Adipose tissue (tissue), 3 donors: Measurements from ENCODE around the gene RPL9. TPM values are rescaled to one million over a fixed set of nuclear protein-coding genes. Genes with fewer than 3 reads are reported as not detected.
"Not testable (repeated sequence)": the region's sequence is repeated elsewhere in the genome, so short reads cannot be mapped to it uniquely, and the experiment has no call there.

Experiments used
- H3K27ac ChIP-seq: one replicate; pipeline ENCODE4 v1.5.1; 2013; ENCODE audit warnings: low read depth, low read length
- WGBS, 3 donors: extraction: QIAGEN DNeasy Blood & Tissue Kit; methylation state at CpG; one replicate each; pipeline ENCODE4 v1.1.7; 2013; 5-methylcytosine and 5-hydroxymethylcytosine counted together
- polyA plus RNA-seq, 3 donors: library from polyadenylated mRNA; stranded (reverse); fragments of 200-250 nt; gene quantifications; one replicate each; pipeline ENCODE4 v1.2.3, GENCODE V29; 2013
- donor health status: healthy with polysubstance abuse.
- donor health status: Bipolar disorder and iron deficiency.
- donor health status: healthy.

RPL9 gene
- polyA plus RNA-seq, 3 donors = 1,530 to 3,846 (median 2,121) TPM

GRCh38 chr4:39435659-39436563 lies 22.8 kb downstream of the RPL9 start:
- H3K27ac ChIP-seq = no peak overlapping the region
- WGBS, 3 donors = 59 to 68% (median 67%) methylated on average over 7 of the region's 7 CpGs

DNA sequence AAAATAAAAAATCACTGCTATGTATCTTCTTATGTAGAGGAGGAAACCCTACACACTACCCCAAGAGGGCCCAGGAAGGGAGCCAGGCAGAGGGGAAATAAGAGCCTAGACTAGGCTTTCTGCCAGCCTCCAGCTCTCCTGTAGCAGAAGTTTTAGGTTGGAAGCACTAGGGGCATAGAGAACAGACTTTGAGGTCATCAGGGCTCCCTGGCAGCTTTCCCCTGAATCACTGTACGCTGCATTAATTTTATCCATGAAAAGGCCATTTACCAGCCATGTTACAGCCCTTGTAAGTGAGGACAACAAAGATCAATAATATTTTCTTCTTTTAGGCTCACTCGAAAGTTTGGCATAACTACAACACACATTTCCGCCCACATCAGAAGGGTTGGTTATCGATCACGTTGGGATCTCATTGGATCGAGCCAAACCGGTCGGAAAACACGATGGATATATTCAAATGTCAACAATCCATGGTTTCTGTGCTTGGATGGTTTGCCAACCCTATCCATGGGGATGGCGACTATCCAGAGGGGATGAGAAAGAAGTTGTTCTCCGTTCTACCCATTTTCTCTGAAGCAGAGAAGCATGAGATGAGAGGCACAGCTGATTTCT lies 24.7 kb downstream of the RPL9 start:
- no peak overlapping the region for H3K27ac ChIP-seq
- 87 to 92% (median 92%) methylated on average over 11 of the region's 11 CpGs for WGBS, 3 donors

DNA sequence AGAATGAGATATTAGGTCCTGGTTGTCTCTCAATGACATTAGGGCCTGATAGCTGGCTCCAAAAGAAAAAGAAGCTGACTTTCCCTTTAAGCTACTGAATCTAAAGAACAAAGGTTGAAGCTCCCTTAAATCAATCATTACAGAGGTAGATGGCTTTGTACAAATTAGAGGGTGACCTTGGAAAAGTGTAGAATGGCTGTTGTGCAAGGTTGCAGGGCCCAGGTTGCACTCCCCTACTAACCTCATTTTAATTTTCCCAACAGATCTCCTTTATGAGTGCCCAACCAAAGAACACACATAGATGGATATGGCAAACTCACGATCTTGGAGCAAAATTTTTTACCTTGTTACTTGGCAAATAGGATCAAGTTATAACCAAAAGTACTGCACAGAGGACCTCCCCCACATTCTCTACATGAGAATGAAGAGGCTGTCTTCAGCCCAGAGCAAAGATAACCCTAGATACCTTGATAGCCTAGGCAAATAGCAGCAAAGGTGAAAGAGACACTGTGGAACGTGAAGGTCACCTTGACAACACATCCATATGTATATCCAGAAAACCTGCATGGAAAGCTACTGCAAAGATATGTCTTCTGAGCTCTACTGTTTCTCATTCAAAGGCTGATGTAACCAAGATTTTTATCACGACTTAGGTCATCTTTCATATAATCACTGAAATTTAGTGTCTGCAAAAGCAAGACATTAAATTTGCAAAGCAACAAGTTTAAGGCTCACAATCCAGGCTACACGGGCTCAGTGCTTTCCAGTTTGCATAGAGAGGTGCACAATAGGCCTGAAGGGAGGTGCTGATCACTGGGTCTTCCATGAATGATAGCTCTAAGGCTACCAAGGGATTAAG lies 29.0 kb downstream of the RPL9 start:
- WGBS, 3 donors = 60 to 74% (median 67%) methylated on average over 4 of the region's 4 CpGs
- no peak overlapping the region for H3K27ac ChIP-seq

DNA sequence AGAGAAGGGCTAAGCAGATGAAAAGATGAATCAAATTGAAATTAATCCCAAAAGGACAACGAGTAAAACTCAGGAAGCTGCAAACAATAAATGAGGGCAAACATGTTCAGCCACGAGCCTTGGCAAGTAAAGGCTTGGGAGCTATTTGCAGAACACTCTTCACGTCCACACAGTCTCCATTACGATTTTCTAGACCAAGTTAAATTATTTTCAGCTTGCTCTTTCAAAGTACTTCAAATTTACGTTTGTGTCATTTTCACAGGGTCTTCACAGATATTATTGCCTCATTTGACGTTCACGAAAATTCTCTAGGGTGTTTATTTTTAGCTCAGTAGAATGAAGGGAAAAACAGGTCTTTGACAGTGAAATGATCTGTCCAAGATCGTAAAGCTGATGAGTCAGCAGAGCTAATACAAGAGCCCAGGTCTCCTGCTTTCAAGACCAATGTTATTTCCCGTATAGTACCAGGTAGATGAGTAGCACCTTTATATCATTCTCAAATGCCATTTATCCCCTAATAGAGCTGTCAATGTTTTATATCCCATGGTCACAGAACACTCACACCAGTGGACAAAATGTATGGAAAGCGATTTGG lies 31.1 kb downstream of the RPL9 start:
- no peak overlapping the region for H3K27ac ChIP-seq
- 52 to 70% (median 61%) methylated on average over 10 of the region's 10 CpGs for WGBS, 3 donors

DNA sequence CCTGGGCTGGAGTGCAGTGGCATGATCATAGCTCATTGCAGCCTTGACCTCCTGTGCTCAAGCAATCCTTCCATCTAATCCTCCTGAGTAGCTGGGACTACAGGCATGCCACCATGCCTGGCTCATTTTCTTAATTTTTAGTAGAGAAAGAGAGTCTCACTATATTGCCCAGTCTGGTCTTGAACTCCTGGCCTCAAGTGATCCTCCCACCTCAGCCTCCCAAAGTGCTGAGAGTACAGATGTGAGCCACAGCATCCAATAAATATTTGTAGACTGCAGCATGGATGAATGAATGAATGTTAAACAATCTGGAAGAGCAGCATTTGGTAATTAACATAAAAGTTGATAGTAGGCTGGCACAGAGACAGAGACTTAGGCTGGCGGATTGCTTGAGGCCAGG lies 32.0 kb downstream of the RPL9 start:
- WGBS, 3 donors = 89 to 100% (median 92%) methylated on average over 1 of the region's 1 CpG
- H3K27ac ChIP-seq = no peak overlapping the region

DNA sequence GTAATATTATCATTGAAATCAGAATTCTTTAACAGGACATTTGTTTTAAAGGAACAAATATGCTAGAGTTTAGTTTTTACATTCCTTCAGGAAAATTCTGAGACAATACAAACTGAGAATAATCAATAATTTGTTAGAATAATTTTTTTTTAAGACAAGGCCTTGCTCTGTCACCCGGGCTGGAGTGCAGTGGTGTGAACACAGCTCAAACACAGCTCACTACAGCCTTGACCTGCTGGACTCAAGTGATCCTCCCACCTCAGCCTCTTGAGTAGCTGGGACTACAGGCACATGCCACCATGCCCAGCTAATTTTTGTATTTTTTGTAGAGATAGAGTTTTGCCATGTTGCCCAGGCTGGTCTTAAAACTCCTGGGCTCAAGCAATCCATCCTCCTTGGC lies 33.4 kb downstream of the RPL9 start:
- not testable (repeated sequence) for H3K27ac ChIP-seq
- 36 to 90% (median 89%) methylated on average over 1 of the region's 1 CpG for WGBS, 3 donors

GRCh38 chr4:39422247-39422646 lies 36.5 kb downstream of the RPL9 start:
- 43 to 93% (median 85%) methylated on average over 3 of the region's 3 CpGs for WGBS, 3 donors
- H3K27ac ChIP-seq = no peak overlapping the region

GRCh38 chr4:39415678-39416283 lies 42.9 kb downstream of the RPL9 start:
- H3K27ac ChIP-seq = no peak overlapping the region
- WGBS, 3 donors = 27 to 54% (median 52%) methylated on average over 2 of the region's 2 CpGs

- H3K27ac ChIP-seq = not testable (repeated sequence)
- WGBS, 3 donors = 84 to 96% (median 90%) methylated on average over 8 of the region's 8 CpGs
These were observed 47.2 kb downstream of the RPL9 start for GRCh38 chr4:39411561-39411960.

- H3K27ac ChIP-seq = no peak overlapping the region
- WGBS, 3 donors = 25 to 34% (median 31%) methylated on average over 5 of the region's 5 CpGs
These were observed 48.3 kb downstream of the RPL9 start for GRCh38 chr4:39410415-39410814.

DNA sequence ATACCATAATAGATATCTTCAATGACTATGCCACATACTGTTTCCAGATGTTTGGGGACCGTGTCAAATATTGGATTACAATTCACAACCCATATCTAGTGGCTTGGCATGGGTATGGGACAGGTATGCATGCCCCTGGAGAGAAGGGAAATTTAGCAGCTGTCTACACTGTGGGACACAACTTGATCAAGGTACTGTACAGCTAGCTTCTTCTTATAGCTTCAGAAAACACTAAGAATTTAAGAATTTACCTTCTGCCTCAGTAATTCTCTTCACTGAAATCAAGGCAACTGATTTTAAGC lies 51.2 kb downstream of the RPL9 start:
- H3K27ac ChIP-seq = no peak overlapping the region
- WGBS, 3 donors = 26 to 65% (median 43%) methylated on average over 1 of the region's 1 CpG

GRCh38 chr4:39406763-39407583 lies 51.7 kb downstream of the RPL9 start, which contains the start of gene KLB:
KLB (plus strand) TSS chr4:39406930; CDS start chr4:39406950, 20 bp downstream.
- WGBS, 3 donors = 20 to 58% (median 49%) methylated on average over 12 of the region's 12 CpGs
- H3K27ac ChIP-seq = no peak within 1 kb of the TSS

Other genes with a start within 250 kb of the RPL9 start
- gene RFC1, start 92.6 kb downstream of the RPL9 start, polyA plus RNA-seq = 10 to 100 TPM; 12.3 to 31.0 (median 12.7) TPM
- 10 to 100 TPM in 1 of 3 donors, 1 to 10 TPM in 2; 3.9 to 23.6 (median 7.8) TPM for gene KLB, start 52.0 kb downstream of the RPL9 start, polyA plus RNA-seq
- 10 to 100 TPM; 13.8 to 20.4 (median 14.1) TPM for gene LIAS, start 134 bp upstream of the RPL9 start, polyA plus RNA-seq
- 10 to 100 TPM; 21.9 to 40.8 (median 34.6) TPM for gene UGDH, start 68.5 kb upstream of the RPL9 start, polyA plus RNA-seq
- 10 to 100 TPM; 15.7 to 47.2 (median 25.3) TPM for gene SMIM14, start 179.9 kb upstream of the RPL9 start, polyA plus RNA-seq
- gene UBE2K, start 239.2 kb upstream of the RPL9 start, polyA plus RNA-seq = 10 to 100 TPM; 14.0 to 39.7 (median 26.2) TPM